ENCODE results near the gene CEND1. TPM values are rescaled to one million over a fixed set of nuclear protein-coding genes. Genes with fewer than 3 reads are reported as not detected.

Gene CEND1
- polyA plus RNA-seq, 6 donors from 2014 or later: not detected

- Mint-ChIP-seq H3K27ac (peak overlapping the region in 1 of 6 donors; percentile 1), H3K4me3 (peak overlapping the region; percentile 41 to 86 (median 70)), H3K4me1 (peaks cover 32 to 48% (median 37%) of the 10 kb centered on the region in 3 donors), H3K36me3 (no peaks in the 10 kb centered on the region), H3K27me3 (peaks cover 16 to 50% (median 29%) of the 10 kb centered on the region in 3 donors), H3K9me3 (no peaks in the 10 kb centered on the region)
- DNase-seq: no peak
- ATAC-seq (ENCODE audit: low read depth in 2 of 2): no peak
Measured at GRCh38 chr11:831961-832528, 42.2 kb upstream of the CEND1 start.

DNA sequence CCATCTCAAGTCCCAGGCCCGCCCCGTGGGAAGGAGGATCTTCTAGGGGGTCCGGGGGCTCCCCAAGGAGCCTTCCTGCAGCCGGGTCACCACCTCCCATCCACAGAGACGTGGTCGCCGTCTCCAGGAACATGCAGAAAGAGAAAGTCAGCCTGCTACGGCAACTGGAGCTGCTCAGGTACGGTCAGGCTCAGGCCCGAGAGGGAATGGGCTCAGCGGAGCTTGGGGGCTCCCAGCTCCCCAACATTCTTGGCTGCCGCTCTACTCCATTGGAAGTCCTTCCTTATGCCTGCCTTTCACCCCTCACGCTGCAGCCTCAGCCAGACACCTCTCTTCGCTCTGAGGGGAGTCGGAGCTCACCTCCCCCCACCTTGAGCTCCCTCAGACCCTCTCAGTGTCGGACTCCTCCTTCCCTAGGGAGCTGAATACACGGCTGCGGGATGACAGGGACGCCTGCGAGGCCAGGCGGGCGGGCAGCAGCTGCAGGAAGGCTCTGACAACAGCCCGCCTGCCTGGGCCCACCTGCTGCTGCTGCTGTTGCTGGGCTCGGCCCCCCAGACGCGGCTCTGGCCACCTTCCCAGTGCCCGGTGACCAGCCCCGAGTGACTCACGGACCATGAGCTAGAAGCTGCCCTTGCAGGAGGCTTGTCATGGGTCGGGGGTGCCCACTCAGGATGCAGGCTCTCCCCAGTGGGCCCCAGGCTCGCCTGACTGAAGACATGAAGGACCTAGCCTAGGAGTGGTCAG is 41.4 kb upstream of the CEND1 start:
- H3K4me3 Mint-ChIP-seq: peak overlapping the region; percentile 41 to 89 (median 70)
- no peak for DNase-seq
- H3K27me3 Mint-ChIP-seq: peaks cover 16 to 50% (median 29%) of the 10 kb centered on the region in 3 donors
- H3K36me3 Mint-ChIP-seq: no peaks in the 10 kb centered on the region
- H3K4me1 Mint-ChIP-seq: peaks cover 37 to 48% (median 37%) of the 10 kb centered on the region in 3 donors
- no peak for ATAC-seq (ENCODE audit: low read depth in 2 of 2)
- no peaks in the 10 kb centered on the region for H3K9me3 Mint-ChIP-seq
- H3K27ac Mint-ChIP-seq: no peak overlapping the region

DNA sequence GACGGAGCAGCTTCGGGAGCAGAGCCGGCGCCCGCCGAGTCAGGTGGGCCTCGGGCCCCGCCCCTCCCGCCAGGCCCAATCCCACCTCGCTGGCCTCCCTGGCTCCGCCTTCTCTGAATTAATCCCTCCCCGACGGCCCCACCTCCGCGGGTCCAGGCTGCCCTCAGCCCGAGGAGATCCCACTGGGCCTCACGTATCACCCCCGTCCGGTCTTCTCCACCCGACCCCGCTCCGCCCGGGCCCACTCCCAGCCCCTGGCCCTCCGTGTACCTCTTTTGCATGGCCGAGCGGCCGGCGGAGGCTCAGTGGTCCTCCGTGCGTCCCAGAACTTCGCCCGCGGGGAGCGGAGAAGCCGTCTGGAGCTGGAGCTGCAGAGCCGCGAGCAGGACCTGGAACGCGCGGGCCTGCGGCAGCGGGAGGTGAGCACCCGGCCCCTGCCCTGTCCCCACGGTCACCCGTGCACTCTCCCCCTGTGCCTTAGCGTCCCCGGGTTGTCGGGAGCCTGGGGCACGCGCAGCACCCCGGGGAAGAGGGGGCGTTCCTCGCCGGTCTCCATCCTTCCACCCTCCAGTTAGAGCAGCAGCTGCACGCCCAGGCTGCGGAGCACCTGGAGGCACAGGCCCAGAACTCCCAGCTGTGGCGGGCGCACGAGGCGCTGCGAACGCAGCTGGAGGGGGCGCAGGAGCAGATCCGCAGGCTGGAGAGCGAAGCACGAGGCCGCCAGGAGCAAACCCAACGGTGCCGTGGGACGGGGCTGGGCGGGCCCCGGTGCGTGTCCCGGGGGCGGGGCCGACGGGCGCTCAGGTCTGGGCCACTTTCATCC is 40.6 kb upstream of the CEND1 start:
- Mint-ChIP-seq H3K4me1 (peaks cover 37 to 48% (median 37%) of the 10 kb centered on the region in 3 donors), H3K9me3 (no peaks in the 10 kb centered on the region), H3K27me3 (peaks cover 16 to 50% (median 29%) of the 10 kb centered on the region in 3 donors), H3K36me3 (no peaks in the 10 kb centered on the region), H3K4me3 (peak overlapping the region; percentile 20 to 87 (median 78)), H3K27ac (no peak overlapping the region)
- DNase-seq (peak; percentile 58), ATAC-seq (ENCODE audit: low read depth in 2 of 2) (peak; percentile 44 to 49)

GRCh38 chr11:829847-830294 is 40.0 kb upstream of the CEND1 start:
- H3K36me3 Mint-ChIP-seq: peaks cover 0 to 5% of the 10 kb centered on the region in 2 donors
- ATAC-seq (ENCODE audit: low read depth in 2 of 2): peak in 1 of 2 donors; percentile 5
- peak overlapping the region; percentile 75 to 87 (median 79) for H3K4me3 Mint-ChIP-seq
- H3K9me3 Mint-ChIP-seq: no peaks in the 10 kb centered on the region
- peaks cover 16 to 50% (median 29%) of the 10 kb centered on the region in 3 donors for H3K27me3 Mint-ChIP-seq
- DNase-seq: no peak
- peaks cover 34 to 48% (median 37%) of the 10 kb centered on the region in 3 donors for H3K4me1 Mint-ChIP-seq
- no peak overlapping the region for H3K27ac Mint-ChIP-seq

GRCh38 chr11:829176-829846 is 39.4 kb upstream of the CEND1 start:
- peak in 1 of 2 donors; percentile 7 for ATAC-seq (ENCODE audit: low read depth in 2 of 2)
- Mint-ChIP-seq H3K4me3 (peak overlapping the region; percentile 75 to 87 (median 79)), H3K27ac (no peak overlapping the region), H3K36me3 (peaks cover 0 to 7% of the 10 kb centered on the region in 2 donors), H3K27me3 (peaks cover 16 to 49% (median 29%) of the 10 kb centered on the region in 3 donors), H3K4me1 (peaks cover 34 to 48% (median 36%) of the 10 kb centered on the region in 3 donors), H3K9me3 (no peaks in the 10 kb centered on the region)
- DNase-seq: no peak

GRCh38 chr11:828506-829175 is 38.8 kb upstream of the CEND1 start:
- peaks cover 11 to 43% (median 29%) of the 10 kb centered on the region in 3 donors for H3K27me3 Mint-ChIP-seq
- no peak overlapping the region for H3K27ac Mint-ChIP-seq
- H3K4me1 Mint-ChIP-seq: peaks cover 29 to 48% (median 31%) of the 10 kb centered on the region in 3 donors
- DNase-seq (no peak), ATAC-seq (ENCODE audit: low read depth in 2 of 2) (no peak)
- peaks cover 0 to 7% of the 10 kb centered on the region in 2 donors for H3K36me3 Mint-ChIP-seq
- peak overlapping the region in 7 of 8 donors; percentile 75 to 93 (median 85) for H3K4me3 Mint-ChIP-seq
- no peaks in the 10 kb centered on the region for H3K9me3 Mint-ChIP-seq

- peaks cover 0 to 7% of the 10 kb centered on the region in 2 donors for H3K36me3 Mint-ChIP-seq
- no peaks in the 10 kb centered on the region for H3K9me3 Mint-ChIP-seq
- peak within 1 kb of the TSS; percentile 77 to 93 (median 86) for H3K4me3 Mint-ChIP-seq
- peaks cover 11 to 43% (median 29%) of the 10 kb centered on the region in 3 donors for H3K27me3 Mint-ChIP-seq
- peak within 1 kb of the TSS in 2 of 6 donors; percentile 36 to 83 for H3K27ac Mint-ChIP-seq
- H3K4me1 Mint-ChIP-seq: peaks cover 29 to 48% (median 31%) of the 10 kb centered on the region in 3 donors
- ATAC-seq (ENCODE audit: low read depth in 2 of 2) (peak in 1 of 2 donors; percentile 10), DNase-seq (no peak)
Measured at GRCh38 chr11:827897-828192, 38.0 kb upstream of the CEND1 start, which contains the start of gene CRACR2B. Gene CRACR2B, plus strand, starts transcription at chr11:827919. Its CDS starts 689 bp downstream, at chr11:828608.

DNA sequence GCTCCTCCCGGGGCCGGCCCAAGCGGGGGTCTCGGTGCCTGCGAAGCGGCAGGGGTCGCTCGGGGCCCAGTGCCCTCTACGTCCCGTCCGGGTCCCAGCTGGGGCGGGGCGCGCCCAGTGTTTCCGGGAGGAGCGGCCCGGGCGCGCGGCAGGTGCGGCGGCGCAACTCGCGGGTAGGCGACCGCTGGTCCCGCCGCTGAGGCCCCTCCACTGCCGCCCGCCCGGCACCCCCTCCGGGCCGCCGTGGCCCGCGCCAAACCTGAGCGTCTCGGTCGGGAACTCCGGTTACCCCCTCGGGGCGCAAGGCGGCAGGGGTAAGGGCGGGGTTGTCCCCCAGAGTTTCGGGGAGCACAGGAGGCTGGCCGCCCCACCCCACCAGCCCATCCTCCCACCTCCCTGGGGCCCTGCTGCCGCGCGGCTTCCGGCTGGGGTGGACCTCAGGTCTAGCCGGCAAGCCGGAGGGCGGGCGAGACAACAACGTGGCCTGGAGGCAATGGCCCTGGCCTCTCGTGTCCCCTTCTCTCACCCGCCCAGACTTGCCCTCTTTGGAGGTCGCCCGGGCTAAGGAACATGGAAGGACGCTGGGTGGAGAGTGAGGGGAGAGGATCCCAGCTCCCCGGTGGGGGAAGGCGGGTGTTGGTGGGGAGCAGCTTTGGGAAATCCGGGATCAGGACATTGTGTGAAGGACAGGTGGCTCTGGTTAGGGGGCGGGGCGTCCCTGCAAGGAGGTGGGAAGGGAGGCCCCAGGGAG is 37.4 kb upstream of the CEND1 start:
- peaks cover 11 to 43% (median 29%) of the 10 kb centered on the region in 3 donors for H3K27me3 Mint-ChIP-seq

GRCh38 chr11:826836-827145 is 36.9 kb upstream of the CEND1 start:
- H3K27ac Mint-ChIP-seq: peak overlapping the region in 1 of 6 donors; percentile 49
- H3K4me1 Mint-ChIP-seq: peaks cover 27 to 45% (median 29%) of the 10 kb centered on the region in 3 donors
- ATAC-seq (ENCODE audit: low read depth in 2 of 2): peak in 1 of 2 donors; percentile 6
- H3K9me3 Mint-ChIP-seq: no peaks in the 10 kb centered on the region
- DNase-seq: no peak
- H3K27me3 Mint-ChIP-seq: peaks cover 11 to 40% (median 25%) of the 10 kb centered on the region in 3 donors
- H3K36me3 Mint-ChIP-seq: peaks cover 0 to 7% of the 10 kb centered on the region in 2 donors
- H3K4me3 Mint-ChIP-seq: peak overlapping the region; percentile 15 to 89 (median 78)

More for the DNA sequence above, 37.4 kb upstream of the CEND1 start:
- Mint-ChIP-seq H3K9me3 (no peaks in the 10 kb centered on the region), H3K4me3 (peak overlapping the region; percentile 74 to 93 (median 86)), H3K27ac (peak overlapping the region in 1 of 6 donors; percentile 83), H3K36me3 (peaks cover 0 to 7% of the 10 kb centered on the region in 2 donors), H3K4me1 (peaks cover 29 to 46% (median 32%) of the 10 kb centered on the region in 3 donors)
- ATAC-seq (ENCODE audit: low read depth in 2 of 2): peak; percentile 12 to 20
- no peak for DNase-seq

DNA sequence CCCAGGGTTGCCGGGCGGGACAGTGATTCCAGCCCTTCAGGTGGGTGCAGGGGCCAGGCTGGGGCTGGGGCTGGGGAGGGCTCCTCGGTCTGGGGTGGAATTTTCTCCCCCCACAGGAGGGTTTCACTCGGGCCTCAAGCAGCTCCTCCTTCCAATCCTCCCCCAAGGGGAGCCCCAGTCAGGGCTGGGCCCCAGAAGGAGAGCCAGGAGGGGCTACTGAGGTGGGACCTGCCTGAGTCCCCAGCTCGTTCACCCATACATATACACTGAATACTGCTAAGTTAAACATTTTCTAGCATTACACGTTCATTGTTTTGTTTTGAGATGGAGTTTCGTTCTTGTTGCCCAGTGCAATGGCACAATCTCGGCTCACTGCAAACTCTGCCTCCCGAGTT is 36.3 kb upstream of the CEND1 start:
- no peak overlapping the region for H3K27ac Mint-ChIP-seq
- DNase-seq (no peak), ATAC-seq (ENCODE audit: low read depth in 2 of 2) (no peak)
- H3K27me3 Mint-ChIP-seq: peaks cover 11 to 35% (median 20%) of the 10 kb centered on the region in 3 donors
- peaks cover 23 to 42% (median 28%) of the 10 kb centered on the region in 3 donors for H3K4me1 Mint-ChIP-seq
- H3K36me3 Mint-ChIP-seq: peaks cover 0 to 7% of the 10 kb centered on the region in 2 donors
- H3K4me3 Mint-ChIP-seq: peak overlapping the region; percentile 15 to 89 (median 78)
- H3K9me3 Mint-ChIP-seq: no peaks in the 10 kb centered on the region

DNA sequence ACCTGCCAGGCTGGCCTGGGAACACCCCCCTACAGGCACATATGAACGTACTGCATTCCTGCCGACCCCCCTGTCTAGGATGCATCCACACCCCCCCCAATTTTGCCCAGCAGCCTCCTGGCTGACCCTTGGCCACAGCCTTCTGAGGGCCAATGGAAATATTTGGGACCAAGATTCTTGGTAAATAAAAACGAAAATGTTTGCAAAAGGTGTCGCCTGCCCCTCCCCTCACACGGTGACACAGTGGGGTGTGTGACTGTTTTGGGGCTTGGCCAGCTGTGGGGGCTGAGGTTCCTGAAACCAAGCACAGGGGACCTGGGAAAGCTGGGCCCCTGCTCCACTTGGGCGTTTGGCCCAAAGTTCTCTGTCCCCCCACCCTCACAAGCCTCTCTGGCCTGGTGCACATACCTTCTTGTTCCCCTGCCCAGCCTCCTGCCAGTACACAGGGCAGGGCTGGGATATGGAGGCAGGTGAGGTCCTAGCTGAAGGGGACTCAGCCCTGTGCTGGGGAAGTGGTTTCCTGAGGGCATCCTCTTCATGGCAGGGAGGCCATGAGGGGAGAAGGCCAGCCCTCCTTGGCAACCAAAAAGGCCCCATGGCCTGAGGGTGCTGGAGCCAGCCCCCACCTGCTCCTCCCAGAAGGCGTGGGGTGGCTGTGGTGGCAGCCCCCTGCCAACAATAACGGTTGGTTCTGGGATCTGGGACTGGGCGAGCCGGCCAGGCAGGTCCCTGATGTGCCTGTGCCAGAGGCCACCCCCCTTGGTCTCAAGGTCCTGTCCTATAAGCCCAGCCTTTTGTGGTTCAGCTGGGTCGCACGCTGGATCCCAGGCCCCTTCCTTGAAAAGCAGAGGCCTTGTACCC is 35.7 kb upstream of the CEND1 start:
- ATAC-seq (ENCODE audit: low read depth in 2 of 2) (no peak), DNase-seq (no peak)
- peaks cover 27 to 45% (median 33%) of the 10 kb centered on the region in 3 donors for H3K4me1 Mint-ChIP-seq
- H3K9me3 Mint-ChIP-seq: no peaks in the 10 kb centered on the region
- H3K36me3 Mint-ChIP-seq: peaks cover 0 to 7% of the 10 kb centered on the region in 2 donors
- H3K27me3 Mint-ChIP-seq: peaks cover 11 to 32% (median 20%) of the 10 kb centered on the region in 3 donors
- peak overlapping the region in 1 of 8 donors; percentile 40 for H3K4me3 Mint-ChIP-seq
- H3K27ac Mint-ChIP-seq: peak overlapping the region in 1 of 6 donors; percentile 31
